Panc1 (cell line): ENCODE measurements around the gene TMEM163.

ENCODE experiments used
- TCF7L2 ChIP-seq: IDR thresholded peaks from 2 replicates; pipeline ENCODE4 v1.6.1; 2011; ENCODE audit warnings: mild to moderate bottlenecking, low read depth, low read length, inconsistent platforms
- TF ChIP-seq, protein P1 (sequence below): fragments of 450-650 bp; IDR thresholded peaks from 2 replicates; pipeline ENCODE4 v1.5.1; 2017; ENCODE audit warnings: mild to moderate bottlenecking
- TF ChIP-seq, protein P2 (sequence below), 2 experiments: IDR thresholded peaks; 2 replicates each; pipeline ENCODE4 v1.6.1; 2011 to 2012; ENCODE audit warnings: low read depth in 2 of 2, control low read depth in 1 of 2, low read length in 1 of 2, mild to moderate bottlenecking in 1 of 2, moderate library complexity in 1 of 2; ENCODE audit not compliant: insufficient read depth in 1 of 2

DNA sequence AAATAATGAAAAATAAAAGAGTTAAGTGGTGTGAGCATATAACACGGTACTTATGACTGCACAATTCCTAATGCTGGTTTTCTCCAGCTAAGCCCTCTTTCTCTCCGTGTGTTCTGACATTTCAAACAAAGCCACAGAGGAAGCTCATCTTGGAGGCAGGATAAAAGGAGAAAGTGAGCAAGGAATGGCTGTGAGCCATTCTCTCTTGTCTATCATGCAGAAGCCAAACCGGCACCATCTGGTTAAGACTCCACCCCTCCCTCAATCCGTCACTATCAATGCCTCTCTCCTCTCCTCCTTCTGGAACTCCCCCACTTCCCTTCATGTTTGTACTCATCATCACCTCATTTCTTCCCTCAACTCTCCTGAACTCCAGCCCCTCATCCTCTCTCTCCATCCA lies 210.4 kb downstream of the TMEM163 start:
- no peak for TF ChIP-seq TCF7L2
- TF ChIP-seq, protein P1, sequence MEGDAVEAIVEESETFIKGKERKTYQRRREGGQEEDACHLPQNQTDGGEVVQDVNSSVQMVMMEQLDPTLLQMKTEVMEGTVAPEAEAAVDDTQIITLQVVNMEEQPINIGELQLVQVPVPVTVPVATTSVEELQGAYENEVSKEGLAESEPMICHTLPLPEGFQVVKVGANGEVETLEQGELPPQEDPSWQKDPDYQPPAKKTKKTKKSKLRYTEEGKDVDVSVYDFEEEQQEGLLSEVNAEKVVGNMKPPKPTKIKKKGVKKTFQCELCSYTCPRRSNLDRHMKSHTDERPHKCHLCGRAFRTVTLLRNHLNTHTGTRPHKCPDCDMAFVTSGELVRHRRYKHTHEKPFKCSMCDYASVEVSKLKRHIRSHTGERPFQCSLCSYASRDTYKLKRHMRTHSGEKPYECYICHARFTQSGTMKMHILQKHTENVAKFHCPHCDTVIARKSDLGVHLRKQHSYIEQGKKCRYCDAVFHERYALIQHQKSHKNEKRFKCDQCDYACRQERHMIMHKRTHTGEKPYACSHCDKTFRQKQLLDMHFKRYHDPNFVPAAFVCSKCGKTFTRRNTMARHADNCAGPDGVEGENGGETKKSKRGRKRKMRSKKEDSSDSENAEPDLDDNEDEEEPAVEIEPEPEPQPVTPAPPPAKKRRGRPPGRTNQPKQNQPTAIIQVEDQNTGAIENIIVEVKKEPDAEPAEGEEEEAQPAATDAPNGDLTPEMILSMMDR, result no peak
- TF ChIP-seq, protein P2, sequence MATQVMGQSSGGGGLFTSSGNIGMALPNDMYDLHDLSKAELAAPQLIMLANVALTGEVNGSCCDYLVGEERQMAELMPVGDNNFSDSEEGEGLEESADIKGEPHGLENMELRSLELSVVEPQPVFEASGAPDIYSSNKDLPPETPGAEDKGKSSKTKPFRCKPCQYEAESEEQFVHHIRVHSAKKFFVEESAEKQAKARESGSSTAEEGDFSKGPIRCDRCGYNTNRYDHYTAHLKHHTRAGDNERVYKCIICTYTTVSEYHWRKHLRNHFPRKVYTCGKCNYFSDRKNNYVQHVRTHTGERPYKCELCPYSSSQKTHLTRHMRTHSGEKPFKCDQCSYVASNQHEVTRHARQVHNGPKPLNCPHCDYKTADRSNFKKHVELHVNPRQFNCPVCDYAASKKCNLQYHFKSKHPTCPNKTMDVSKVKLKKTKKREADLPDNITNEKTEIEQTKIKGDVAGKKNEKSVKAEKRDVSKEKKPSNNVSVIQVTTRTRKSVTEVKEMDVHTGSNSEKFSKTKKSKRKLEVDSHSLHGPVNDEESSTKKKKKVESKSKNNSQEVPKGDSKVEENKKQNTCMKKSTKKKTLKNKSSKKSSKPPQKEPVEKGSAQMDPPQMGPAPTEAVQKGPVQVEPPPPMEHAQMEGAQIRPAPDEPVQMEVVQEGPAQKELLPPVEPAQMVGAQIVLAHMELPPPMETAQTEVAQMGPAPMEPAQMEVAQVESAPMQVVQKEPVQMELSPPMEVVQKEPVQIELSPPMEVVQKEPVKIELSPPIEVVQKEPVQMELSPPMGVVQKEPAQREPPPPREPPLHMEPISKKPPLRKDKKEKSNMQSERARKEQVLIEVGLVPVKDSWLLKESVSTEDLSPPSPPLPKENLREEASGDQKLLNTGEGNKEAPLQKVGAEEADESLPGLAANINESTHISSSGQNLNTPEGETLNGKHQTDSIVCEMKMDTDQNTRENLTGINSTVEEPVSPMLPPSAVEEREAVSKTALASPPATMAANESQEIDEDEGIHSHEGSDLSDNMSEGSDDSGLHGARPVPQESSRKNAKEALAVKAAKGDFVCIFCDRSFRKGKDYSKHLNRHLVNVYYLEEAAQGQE (IDR thresholded peaks at IDR 0.05; ENCODE audit: insufficient read depth in 1 of 2, low read depth in 2 of 2, low read length in 1 of 2), result no peak
